ENCODE data around the gene ACSL5.
"Not testable (repeated sequence)": the region's sequence is repeated elsewhere in the genome, so short reads cannot be mapped to it uniquely, and the experiment has no call there.

The ACSL5 gene

DNA sequence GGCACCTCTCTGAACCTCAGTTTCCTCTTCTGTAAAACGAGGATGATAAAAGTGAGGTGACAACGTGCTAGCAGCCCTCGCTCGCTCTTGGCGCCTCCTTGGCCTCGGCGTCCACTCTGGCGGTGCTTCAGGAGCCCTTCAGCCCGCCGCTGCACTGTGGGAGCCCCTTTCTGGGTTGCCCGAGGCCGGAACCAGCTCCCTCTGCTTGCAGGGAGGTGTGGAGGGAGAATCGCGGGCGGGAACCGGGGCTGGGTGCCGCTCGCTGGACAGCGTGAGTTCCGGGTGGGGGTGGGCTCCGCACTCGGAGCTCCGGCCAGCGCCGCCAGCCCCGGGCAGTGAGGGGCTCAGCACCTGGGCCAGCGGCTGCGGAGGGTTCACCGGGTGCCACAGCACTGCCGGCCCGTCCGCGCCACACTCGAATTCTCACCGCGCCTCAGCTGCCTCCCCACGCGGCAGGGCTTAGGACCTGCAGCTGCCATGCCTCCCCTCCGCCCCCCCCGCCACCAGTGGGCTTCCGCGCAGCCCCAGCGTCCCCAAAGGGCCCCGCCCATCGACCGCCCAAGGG is 24.3 kb upstream of the ACSL5 start:
- no peak for DNase-seq (ENCODE audit: low spot score)

DNA sequence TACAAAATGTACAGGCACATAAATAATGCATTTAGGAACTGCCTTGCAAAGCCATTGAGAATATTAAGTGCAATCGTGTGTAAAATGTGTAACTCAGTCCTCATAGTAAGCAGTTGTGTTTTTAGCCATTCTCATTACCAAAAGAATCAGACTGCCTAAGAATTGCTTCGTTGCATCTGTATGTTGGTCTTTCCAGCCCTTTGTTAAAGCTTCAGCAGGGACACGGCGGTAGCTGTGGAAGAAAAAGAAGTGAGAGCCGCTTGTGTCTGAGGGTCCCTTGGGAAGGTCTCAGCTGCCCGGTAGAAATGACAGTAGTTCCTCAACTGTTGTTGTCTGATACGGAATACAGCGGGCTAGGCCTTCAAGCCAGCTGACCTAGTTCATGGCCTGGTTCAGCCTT is 22.8 kb upstream of the ACSL5 start:
- no peak for DNase-seq (ENCODE audit: low spot score)

DNA sequence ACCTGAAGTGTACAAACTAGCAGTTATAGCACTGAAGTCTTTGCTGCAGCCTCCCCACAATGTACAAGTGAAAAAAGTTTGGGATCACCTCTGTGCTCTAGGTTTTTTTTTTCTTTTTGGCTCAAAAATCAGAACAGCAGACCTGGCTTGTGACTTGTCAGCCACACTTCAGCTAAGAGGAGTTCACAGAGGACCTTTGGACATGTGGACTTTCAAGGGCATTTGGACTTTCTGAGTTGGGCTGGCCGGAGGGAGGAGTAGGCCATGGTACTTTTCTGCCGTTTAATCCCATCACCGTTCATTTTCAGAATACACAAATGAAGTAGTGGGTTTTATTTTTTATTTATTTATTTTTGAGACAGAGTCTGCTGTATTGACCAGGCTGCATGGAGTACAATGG is 21.9 kb upstream of the ACSL5 start:
- DNase-seq (ENCODE audit: low spot score), result no peak

DNA sequence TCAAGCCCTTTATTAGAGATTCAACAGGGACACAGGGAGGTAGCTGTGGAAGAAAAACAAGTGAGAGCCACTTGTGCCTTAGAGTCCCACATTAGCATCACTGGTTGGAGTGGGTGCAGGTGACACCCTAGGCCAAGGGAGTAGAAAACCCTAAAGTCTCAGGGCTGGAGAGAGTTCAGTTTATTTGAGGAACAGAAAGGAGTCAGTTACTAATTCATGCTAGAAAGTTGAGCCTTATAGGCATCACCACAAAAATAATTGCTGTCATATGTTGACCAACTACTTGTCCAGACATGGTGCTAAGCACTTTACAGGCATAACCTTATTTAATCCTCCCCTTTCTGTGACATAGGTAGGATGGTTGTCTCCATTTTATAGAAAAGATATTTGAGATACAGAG is 20.9 kb upstream of the ACSL5 start:
- no peak for DNase-seq (ENCODE audit: low spot score)

DNA sequence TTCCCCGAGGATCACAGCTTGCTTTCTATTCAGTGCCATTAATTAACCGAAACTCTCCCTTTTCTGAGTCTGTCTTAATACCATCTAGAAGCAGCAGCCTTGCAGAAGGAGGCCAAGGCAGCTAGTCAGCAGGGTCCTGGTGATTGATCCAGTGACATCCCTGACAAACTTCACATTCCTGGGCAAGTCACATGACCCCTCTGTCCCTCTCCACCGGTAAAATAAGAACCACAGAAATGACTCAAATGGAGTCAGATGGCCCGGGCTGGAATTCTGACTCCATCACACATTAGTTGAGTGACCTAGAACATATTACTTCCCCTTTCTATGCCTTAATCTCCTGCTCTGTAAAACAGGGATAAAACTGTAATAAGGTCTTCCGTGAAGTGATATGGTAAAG is 17.2 kb upstream of the ACSL5 start:
- DNase-seq (ENCODE audit: low spot score), result no peak

DNA sequence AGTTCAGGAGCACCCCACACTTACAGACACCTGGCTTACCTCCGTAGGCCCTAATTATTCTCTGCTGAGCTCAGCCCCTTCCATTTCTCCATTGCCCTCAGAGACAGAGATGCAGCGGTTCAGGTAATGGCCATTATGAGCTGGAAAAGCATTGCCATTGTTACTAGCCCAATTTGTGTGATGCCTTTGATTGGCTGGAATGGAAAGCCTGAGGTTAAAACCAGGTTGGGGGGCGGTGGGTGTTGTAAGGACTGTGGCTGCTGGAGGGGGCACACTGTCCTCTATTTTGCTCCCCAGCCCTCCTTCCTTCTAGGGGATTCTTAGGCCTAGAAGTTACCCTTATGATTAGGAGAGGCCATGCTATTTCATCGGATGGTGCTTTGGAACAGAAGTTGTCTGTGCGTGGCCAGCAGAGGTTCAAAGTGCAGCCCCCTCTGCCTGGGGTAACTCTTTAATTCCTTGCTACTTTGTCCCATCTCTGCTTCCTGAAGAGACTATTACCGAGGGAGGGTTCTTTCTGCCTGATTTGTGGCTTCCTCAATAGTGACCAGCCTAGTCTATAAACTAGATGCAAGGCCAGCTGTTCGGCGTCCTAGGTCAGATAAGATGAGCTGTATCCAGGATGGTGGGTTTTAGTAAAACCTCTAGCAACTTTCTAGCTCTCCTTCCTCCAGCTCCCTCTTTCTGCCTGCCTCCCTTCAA is 14.2 kb upstream of the ACSL5 start:
- no peak for DNase-seq (ENCODE audit: low spot score)

DNA sequence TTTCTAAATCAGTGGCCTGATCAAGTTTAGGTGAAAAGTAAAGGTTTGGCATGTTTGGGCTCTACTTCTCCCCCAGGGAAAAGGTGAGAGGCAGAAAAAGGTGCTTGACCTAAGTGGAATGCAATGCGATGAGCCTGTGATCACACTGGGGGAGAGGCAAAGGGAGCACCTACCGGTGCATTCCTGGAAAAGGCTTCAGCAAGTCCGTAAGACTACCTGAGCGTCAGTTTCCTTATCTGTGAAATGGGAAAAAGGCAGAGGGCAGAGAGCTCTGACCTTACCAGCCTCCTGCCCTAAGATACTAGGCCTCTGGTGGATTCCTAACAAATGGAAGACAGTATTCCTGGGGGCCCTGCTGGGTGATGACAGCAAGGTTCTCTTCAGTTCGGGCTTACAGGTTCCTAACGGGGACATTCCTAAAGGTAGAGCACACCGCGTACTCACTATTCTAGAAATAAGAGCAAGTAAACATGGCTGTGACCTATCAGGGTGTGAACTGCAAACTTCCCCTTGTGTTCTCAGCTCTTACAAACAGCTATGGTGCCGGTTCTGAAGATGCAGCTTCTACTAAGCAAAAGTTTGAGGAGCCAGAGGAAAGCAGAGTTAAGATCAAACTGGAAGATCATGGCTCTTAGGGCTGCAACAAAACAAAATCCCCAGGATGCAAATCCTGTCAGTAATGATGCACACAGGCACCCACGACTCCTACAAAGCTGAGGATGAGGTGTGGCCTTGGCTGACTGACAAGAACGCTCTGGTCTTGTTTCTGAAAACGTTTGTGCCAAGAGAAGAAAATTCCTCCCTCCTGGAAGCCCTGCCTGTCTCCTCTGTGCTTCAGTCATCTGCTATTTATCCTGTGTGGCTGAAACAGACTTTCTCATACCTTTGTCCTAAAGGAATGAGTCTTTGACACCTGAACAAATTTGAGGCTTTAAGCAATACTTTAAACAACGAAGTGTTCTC is 13.3 kb upstream of the ACSL5 start:
- DNase-seq (ENCODE audit: low spot score), result no peak

DNA sequence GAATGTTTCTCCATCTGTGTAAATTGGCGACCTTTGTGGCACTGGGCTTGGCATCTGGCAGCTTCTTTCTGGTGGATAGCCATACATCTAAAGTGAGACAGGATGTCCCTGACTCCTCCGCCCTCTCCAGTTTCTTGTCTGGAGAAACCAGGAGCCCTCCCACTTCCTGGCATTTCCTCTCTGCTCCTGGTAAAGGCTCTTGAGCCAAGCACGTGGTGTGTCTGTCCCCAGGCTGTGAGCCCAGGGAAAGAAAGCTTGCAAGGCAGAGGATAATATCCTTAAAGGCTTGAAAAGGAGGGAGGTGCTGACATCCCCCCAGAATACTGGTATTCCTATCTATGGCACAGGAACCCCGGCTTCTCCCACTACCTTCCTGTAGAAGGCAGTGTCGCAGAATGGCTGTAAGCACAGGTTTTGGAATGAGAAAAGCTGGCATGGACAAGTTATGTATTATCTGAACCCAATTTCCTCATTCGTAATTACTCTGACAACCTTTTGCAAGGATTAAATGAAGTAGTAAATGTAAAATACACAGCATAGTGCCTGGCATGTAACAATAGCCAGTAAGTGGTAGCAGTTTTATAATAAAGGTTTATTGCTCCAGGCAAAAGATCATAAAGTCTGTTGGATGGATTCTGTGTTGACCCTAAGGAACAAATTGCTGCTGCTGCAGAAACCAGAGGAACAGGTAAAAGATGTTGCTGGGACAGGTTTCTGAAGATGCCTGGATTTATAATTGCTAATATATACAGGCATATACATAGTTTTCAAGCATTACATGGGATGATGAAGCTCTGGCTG is 11.8 kb upstream of the ACSL5 start:
- no peak for DNase-seq (ENCODE audit: low spot score)

DNA sequence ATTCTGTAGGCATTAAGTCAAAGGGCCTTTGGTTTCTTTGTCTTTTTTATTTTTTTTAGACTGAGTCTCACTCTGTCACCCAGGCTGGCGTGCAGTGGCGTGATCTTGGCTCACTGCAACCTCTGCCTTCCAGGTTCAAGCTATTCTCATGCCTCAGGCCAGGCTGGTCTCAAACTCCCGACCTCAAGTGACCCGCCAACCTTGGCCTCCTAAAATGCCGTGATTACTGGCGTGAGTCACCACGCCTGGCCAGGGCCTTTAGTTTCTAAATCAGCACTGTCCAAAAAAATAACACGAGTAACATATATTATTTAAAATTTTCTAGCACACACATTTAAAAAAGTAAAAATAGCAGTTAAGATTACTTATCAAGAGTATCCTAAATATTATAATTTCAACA is 11.1 kb upstream of the ACSL5 start:
- DNase-seq (ENCODE audit: low spot score), result no peak

DNA sequence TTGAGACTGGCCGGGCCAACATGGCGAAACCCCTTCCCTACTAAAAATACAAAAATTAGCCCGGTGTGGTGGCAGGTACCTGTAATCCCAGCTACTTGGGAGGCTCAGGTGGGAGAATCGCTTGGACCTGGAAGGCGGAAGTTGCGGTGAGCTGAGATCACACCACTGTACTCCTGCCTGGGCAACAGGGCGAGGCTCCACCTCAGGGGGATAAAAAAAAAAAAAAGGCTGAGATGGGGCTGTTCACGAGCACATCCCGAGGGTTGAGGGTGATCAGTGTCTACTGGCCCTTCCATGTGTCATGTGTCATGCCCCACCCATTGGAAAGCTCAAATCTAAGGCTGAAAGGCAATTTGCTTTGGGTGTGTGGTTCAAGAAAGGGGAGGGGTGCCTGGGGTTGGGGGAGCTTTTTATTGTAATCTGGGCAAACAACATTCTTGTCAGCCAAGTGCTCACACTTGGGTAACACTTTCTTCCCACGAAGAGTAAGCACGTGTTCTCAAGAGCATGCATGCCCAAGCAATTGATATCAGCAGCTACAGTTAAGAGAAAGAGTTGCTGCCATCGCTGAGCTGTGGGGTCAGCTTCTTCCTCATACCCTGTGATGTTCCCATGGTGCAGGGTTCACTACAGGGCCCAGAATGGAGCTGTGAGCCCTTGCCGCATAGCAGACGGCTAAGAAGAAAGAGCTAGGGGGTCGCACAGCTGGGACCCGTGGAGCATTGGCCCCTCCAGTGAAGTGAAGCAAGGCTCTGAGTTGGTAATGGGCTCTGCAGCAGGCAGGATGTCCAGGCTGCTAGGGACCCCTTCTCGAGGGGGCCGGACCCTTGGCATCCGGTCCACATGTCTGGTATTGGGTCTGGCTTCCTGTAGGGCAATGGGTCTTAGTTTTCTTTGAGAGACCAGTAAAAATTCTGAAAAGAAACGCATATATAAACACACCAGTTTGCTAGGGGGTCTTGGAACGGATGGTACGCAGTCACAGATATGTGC is 9.9 kb upstream of the ACSL5 start:
- DNase-seq (ENCODE audit: low spot score), result no peak

DNA sequence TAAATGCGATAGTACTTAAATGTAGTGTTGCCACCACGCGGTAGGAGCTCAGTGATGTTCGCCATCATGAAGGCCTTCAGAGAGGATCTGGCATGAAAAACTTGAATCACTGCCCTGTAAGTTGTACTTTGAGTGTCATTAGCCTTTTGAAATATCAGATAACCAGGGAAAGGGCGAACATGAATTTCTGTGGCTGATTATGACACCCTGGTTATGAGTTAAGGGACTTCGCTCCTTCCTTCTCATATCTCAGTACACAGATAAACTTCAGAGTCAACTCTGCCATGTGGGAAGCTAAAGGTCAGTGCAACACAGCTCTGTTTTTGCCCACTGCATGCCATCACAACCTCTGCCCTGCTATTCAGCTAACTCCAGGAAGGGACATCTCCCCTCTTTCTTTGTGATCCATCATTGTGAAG is 8.9 kb upstream of the ACSL5 start:
- DNase-seq (ENCODE audit: low spot score), result no peak

DNA sequence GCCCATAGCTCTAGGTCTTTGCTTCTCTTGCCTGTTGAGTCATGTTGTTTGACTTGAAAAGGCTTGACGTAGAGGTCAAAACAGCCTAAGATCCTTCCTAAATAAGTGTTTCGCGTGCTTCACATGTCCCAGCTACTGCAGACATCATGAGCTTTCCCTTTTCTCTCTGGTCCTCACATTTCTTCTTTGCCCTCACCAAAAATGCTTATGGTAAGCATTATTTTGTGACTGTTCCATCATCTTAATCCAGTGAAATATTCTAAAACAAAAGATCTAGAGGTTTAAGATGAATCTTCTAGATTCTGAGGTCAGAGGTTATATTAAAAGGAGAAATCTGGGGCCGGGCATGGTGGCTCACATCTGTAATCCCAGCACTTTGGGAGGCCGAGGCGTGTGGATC is 8.5 kb upstream of the ACSL5 start:
- no peak for DNase-seq (ENCODE audit: low spot score)

DNA sequence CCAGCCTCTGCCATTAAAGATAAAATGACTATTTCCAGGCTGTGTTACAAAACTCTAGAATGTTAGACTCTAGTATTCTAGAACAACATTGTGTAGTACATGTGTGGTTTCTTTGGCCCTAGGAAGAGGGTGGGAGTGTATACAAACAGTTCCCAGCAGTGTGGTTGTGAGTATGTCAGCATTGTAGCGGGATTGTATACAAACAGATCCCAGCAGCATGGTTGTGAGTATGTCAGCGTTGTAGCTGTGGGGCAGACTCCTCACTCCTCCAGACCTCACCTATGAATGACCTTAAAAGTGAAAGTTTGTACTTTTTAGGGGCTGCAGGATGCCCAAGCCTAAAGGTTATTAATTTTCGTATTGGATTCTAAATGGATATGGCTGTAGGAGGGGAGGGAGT is 6.9 kb upstream of the ACSL5 start:
- DNase-seq (ENCODE audit: low spot score), result no peak

DNA sequence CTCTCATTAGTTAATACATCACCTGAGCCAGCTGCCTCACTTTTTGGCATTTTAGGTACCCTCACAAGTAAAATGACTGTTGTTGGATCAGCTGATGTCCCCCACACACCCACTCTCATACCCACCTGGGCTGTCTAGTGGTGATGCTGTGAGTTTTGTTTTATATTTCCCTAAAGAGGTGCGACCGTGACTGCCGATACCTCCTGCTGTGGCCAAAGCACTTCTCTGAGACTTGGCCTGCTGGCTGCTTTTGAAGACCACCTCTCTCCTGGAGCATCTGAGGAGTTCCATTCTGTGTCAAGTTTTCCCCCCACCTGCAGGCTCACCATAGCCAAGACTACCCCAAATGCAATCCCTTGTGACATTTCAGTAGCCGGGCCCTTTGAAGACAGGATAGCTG is 6.4 kb upstream of the ACSL5 start:
- no peak for DNase-seq (ENCODE audit: low spot score)

DNA sequence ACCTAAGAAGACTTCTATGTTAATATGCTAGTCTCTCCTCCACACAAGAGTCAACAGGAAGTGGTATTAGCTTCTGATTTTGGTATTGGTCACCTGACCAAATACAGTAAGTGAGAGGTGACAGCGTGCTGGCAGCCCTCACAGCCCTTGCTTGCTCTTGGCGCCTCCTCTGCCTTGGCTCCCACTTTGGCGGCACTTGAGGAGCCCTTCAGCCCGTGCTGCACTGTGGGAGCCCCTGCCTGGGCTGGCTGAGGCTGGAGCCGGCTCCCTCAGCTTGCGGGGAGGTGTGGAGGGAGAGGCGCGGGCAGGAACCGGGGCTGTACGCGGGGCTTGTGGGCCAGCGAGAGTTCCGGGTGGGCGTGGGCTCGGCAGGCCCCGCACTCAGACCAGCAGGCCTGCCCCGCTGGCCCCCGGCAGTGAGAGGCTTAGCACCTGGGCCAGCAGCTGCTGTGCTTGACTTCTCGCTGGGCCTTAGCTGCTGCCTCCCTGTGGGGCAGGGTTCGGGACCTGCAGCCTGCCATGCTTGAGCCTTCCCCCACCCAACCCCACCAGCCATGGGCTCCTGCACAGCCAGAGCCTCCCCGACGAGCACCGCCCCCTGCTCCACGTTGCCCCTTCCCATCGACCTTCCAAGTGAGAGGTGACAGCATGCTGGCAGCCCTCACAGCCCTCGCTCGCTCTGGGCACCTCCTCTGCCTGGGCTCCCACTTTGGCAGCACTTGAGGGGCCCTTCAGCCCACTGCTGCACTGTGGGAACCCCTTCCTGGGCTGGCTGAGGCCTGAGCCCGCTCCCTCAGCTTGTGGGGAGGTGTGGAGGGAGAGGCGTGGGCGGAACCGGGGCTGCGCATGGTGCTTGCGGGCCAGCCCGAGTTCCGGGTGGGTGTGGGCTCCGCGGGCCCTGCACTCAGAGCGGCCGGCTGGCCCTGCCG is 4.2 kb upstream of the ACSL5 start:
- DNase-seq (ENCODE audit: low spot score), result peak; percentile 57

DNA sequence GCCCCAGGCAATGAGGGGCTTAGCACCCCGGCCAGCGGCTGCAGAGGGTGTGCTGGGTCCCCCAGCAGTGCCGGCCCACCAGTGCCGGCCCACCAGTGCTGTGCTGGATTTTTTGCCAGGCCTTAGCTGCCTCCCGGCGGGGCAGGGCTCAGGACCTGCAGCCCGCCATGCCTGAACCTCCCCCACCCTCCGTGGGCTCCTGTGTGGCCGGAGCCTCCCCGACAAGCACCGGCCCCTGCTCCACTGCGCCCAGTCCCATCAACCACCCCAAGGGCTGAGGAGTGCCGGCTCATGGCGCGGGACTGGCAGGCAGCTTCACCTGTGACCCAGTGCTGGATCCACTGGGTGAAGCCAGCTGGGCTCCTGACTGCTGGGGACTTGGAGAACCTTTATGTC is 3.5 kb upstream of the ACSL5 start:
- DNase-seq (ENCODE audit: low spot score), result no peak

DNA sequence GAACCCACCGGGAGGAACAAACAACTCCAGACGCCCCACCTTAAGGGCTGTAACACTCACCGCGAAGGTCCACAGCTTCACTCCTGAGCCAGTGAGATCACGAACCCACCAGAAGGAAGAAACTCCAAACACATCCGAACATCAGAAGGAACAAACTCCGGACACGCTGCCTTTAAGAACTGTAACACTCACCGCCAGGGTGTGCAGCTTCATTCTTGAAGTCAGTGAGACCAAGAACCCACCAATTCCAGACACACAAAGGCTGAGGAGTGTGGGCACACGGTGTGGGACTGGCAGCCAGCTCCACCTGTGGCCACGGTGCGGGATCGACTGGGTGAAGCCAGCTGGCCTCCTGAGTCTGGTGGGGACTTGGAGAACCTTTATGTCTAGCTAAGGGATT is 2.6 kb upstream of the ACSL5 start:
- not testable (repeated sequence) for DNase-seq (ENCODE audit: low spot score)

DNA sequence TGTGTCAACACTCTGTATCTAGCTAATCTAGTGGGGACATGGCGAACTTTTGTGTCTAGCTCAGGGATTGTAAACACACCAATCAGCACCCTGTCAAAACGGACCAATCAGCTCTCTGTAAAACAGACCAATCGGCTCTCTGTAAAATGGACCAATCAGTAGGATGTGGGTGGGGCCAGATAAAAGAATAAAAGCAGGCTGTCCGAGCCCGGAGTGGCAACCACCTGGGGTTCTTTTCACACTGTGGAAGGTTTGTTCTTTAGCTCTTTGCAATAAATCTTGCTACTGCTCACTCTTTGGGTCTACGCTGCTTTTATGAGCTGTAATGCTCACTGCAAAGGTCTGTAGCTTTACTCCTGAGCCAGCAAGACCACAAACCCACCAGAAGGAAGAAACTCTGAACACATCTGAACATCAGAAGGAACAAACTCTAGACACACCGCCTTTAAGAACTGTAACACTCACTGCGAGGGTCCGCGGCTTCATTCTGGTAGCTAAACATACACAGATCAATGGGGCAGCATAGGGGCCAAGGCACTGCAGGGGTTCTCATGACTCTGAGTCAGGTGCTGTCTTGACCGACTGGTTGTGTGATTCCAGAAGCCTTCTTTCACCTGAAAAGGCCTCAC is 1.6 kb upstream of the ACSL5 start:
- DNase-seq (ENCODE audit: low spot score), result not testable (repeated sequence)

Measured in CD4-positive, alpha-beta T cell treated with Interleukin-6 at 100 ng/mL for 8 hours (primary cell).